ENCODE measurements around the gene EML1. TPM values are rescaled to one million over a fixed set of nuclear protein-coding genes. Genes with fewer than 3 reads are reported as not detected.
A peak's percentile ranks its signal among the peaks of the same experiment; 100 is the strongest.

Gene EML1
- total and polyA plus RNA-seq, 3 donors from 2014 or later: 18.1 to 22.7 (median 22.0) TPM

- H3K36me3 ChIP-seq (ENCODE audit: low read depth, missing control alignments): no peaks in the 10 kb centered on the region
- no peaks in the 10 kb centered on the region for H3K27me3 ChIP-seq
- TF ChIP-seq CTCF (IDR thresholded peaks at IDR 0.05): no peak
- TF ChIP-seq POLR2A (IDR thresholded peaks at IDR 0.05): no peak
- H3K4me1 ChIP-seq: no peaks in the 10 kb centered on the region
- no peaks in the 10 kb centered on the region for H3K9me3 ChIP-seq
- H3K27ac ChIP-seq: no peak overlapping the region
- 88% methylated on average over 8 of the region's 8 CpGs for WGBS, 2 donors
- intact Hi-C loops (cut with DNase I; ENCODE audit: low total_unique reads): no loop called here
- H3K4me3 ChIP-seq: no peak overlapping the region
- no peak for DNase-seq
Observed at GRCh38 chr14:99772371-99773283, 20.6 kb upstream of the EML1 start.

- no peak overlapping the region for H3K27ac ChIP-seq
- no peaks in the 10 kb centered on the region for H3K27me3 ChIP-seq
- H3K4me1 ChIP-seq: no peaks in the 10 kb centered on the region
- no peaks in the 10 kb centered on the region for H3K9me3 ChIP-seq
- H3K4me3 ChIP-seq: no peak overlapping the region
- no peak for DNase-seq
- TF ChIP-seq POLR2A (IDR thresholded peaks at IDR 0.05) (no peak), CTCF (IDR thresholded peaks at IDR 0.05) (no peak)
- no peaks in the 10 kb centered on the region for H3K36me3 ChIP-seq (ENCODE audit: low read depth, missing control alignments)
- WGBS, 2 donors: 89 to 91% methylated on average over 22 to 26 of the region's 26 CpGs
- intact Hi-C loops (cut with DNase I; ENCODE audit: low total_unique reads): no loop called here
Observed at GRCh38 chr14:99773521-99774497, 19.4 kb upstream of the EML1 start.

- whole genome bisulfite sequencing, 2 donors: 67 to 71% methylated on average over 6 of the region's 6 CpGs
- Histone ChIP-seq H3K4me3 (no peak overlapping the region), H3K36me3 (ENCODE audit: low read depth, missing control alignments) (no peaks in the 10 kb centered on the region), H3K9me3 (no peaks in the 10 kb centered on the region), H3K27ac (no peak overlapping the region), H3K27me3 (no peaks in the 10 kb centered on the region), H3K4me1 (no peaks in the 10 kb centered on the region)
- intact Hi-C loops (cut with DNase I; ENCODE audit: low total_unique reads): no loop called here
- TF ChIP-seq POLR2A (IDR thresholded peaks at IDR 0.05) (no peak), CTCF (IDR thresholded peaks at IDR 0.05) (no peak)
- DNase-seq: peak; percentile 69
Observed at GRCh38 chr14:99774556-99775307, 18.5 kb upstream of the EML1 start.

GRCh38 chr14:99775351-99775750, 17.9 kb upstream of the EML1 start:
- Histone ChIP-seq H3K36me3 (ENCODE audit: low read depth, missing control alignments) (no peaks in the 10 kb centered on the region), H3K9me3 (no peaks in the 10 kb centered on the region), H3K4me3 (no peak overlapping the region), H3K27ac (no peak overlapping the region), H3K4me1 (no peaks in the 10 kb centered on the region), H3K27me3 (no peaks in the 10 kb centered on the region)
- intact Hi-C loops (cut with DNase I; ENCODE audit: low total_unique reads): no loop called here
- no peak for DNase-seq
- WGBS, 2 donors: 72 to 85% methylated on average over 9 of the region's 9 CpGs
- TF ChIP-seq POLR2A (IDR thresholded peaks at IDR 0.05) (no peak), CTCF (IDR thresholded peaks at IDR 0.05) (no peak)
